ENCODE data around the gene GTF2IRD1. TPM values are rescaled to one million over a fixed set of nuclear protein-coding genes. Genes with fewer than 3 reads are reported as not detected.
A peak's percentile ranks its signal among the peaks of the same experiment; 100 is the strongest.

GTF2IRD1 gene
- total RNA-seq, 1 donor from 2014 or later: 0.67 TPM

DNA sequence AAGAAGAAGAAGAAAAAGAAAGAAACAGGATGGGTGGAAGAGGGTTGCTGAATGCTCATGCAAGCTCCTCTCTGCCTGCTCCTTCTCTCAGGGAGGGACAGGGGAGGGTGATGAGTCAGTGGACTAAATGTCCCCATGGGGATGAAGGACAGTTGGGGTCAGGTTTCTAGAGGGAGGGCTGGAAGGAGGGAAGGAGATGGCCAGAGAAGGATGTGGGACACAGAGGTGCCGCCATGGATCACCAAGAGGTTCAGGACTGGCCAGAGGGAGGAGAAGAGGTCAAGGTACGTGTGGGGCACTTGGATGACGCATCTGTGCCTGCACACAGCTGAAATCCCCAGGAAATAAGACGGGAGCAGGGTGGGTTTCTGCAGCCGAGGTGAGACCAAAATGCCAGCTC, 115.0 kb downstream of the GTF2IRD1 start:
- peaks cover 5% of the 10 kb centered on the region for H3K27me3 Mint-ChIP-seq
- no peaks in the 10 kb centered on the region for H3K36me3 Mint-ChIP-seq (ENCODE audit: low read depth)
- no peak for DNase-seq
- ChIA-PET CTCF (interaction anchor here (0.5 kb wide), 1 partner anchor 1445 kb away, joined by 3 read pairs; no protein-coding TSS in a partner anchor), POLR2A (no interaction called here)
- intact Hi-C loops (cut with micrococcal nuclease): loop anchor here (5.0 kb wide), 1 partner anchor 501 kb away; no protein-coding TSS in a partner anchor
- H3K4me3 Mint-ChIP-seq: no peak overlapping the region
- no peak for ATAC-seq (ENCODE audit: low read depth)
- no peaks in the 10 kb centered on the region for H3K9me3 Mint-ChIP-seq
- TF ChIP-seq, protein P1, sequence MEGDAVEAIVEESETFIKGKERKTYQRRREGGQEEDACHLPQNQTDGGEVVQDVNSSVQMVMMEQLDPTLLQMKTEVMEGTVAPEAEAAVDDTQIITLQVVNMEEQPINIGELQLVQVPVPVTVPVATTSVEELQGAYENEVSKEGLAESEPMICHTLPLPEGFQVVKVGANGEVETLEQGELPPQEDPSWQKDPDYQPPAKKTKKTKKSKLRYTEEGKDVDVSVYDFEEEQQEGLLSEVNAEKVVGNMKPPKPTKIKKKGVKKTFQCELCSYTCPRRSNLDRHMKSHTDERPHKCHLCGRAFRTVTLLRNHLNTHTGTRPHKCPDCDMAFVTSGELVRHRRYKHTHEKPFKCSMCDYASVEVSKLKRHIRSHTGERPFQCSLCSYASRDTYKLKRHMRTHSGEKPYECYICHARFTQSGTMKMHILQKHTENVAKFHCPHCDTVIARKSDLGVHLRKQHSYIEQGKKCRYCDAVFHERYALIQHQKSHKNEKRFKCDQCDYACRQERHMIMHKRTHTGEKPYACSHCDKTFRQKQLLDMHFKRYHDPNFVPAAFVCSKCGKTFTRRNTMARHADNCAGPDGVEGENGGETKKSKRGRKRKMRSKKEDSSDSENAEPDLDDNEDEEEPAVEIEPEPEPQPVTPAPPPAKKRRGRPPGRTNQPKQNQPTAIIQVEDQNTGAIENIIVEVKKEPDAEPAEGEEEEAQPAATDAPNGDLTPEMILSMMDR (IDR thresholded peaks at IDR 0.05): no peak
- H3K27ac Mint-ChIP-seq: no peak overlapping the region
- peaks cover 3% of the 10 kb centered on the region for H3K4me1 Mint-ChIP-seq

DNA sequence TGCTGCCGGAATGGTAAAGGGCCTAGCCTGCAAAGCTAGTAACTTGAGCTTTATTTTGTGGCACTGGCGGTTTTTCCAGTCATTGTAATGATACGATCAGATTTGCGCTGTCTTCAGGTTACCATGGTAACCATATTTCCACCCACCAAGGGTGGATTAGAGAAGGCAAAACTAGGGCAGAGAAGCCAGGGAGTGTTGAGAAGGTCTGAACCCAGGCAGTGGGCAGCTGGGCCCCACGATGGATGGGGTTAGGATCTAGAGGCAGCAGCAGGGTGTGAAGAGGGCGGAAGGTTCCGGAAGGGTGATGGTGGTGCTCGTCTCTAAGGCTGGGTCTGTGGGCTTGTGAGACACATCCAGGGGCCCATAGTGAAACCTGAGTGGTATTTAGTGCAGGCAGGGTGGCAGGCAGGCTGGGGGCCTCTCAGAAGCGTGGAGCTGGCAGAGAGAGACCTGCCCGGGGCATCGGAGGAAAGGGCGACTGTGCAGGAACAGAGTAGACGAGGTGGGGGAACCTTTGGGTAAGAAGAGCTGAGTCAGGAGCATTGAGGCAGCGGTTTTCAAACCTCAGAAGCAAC, 115.9 kb downstream of the GTF2IRD1 start:
- TF ChIP-seq, protein P1 (IDR thresholded peaks at IDR 0.05): no peak
- no peak overlapping the region for H3K27ac Mint-ChIP-seq
- POLR2A ChIA-PET: no interaction called here
- H3K4me3 Mint-ChIP-seq: no peak overlapping the region
- peaks cover 5% of the 10 kb centered on the region for H3K27me3 Mint-ChIP-seq
- no peaks in the 10 kb centered on the region for H3K9me3 Mint-ChIP-seq
- ATAC-seq (ENCODE audit: low read depth) (no peak), DNase-seq (no peak)
- CTCF ChIA-PET: interaction anchor here (0.5 to 0.9 kb wide), 3 partner anchors 35 to 1446 kb away, joined by 3 read pairs; no protein-coding TSS in a partner anchor
- peaks cover 3% of the 10 kb centered on the region for H3K4me1 Mint-ChIP-seq
- intact Hi-C loops (cut with micrococcal nuclease): loop anchor here (5.0 kb wide), 1 partner anchor 502 kb away; no protein-coding TSS in a partner anchor
- H3K36me3 Mint-ChIP-seq (ENCODE audit: low read depth): no peaks in the 10 kb centered on the region

DNA sequence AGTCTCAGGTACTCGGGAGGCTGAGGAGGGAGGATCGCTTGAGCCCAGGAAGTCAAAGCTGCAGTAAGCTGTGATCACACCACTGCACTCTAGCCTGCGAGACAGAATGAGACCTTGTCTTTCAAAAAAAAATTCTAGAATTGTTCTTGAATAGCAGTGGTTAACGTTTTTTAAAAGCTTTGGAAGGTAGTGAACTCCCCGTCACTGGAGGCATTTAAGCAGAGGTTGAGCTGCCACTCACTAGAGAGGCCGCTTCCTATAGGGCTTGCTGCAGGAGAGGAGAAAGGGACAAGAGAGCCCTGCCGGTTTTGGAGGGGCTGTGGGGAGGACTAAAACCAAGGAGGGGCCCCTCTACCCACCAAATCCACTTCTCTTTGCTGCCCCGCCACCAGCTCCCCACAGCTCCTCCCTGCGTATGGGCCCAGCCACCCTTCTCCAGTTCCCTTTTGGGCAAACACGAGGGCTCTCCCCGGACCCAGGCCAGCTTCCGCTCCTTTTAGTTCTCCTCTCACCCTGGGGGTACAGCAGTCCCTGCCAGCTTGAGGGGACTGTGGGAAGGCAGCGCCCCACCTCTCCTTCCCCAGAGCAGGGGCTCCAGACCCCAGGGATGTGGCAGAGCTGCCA, 116.9 kb downstream of the GTF2IRD1 start:
- intact Hi-C loops (cut with micrococcal nuclease): no loop called here
- CTCF ChIA-PET: interaction anchor here (0.9 kb wide), 1 partner anchor 153 kb away, joined by 3 read pairs; no protein-coding TSS in a partner anchor
- DNase-seq (no peak), ATAC-seq (ENCODE audit: low read depth) (no peak)
- peaks cover 5% of the 10 kb centered on the region for H3K27me3 Mint-ChIP-seq
- no peaks in the 10 kb centered on the region for H3K9me3 Mint-ChIP-seq
- TF ChIP-seq, protein P1 (IDR thresholded peaks at IDR 0.05): no peak
- POLR2A ChIA-PET: no interaction called here
- peaks cover 3% of the 10 kb centered on the region for H3K4me1 Mint-ChIP-seq
- no peak overlapping the region for H3K4me3 Mint-ChIP-seq
- H3K27ac Mint-ChIP-seq: no peak overlapping the region
- H3K36me3 Mint-ChIP-seq (ENCODE audit: low read depth): no peaks in the 10 kb centered on the region

DNA sequence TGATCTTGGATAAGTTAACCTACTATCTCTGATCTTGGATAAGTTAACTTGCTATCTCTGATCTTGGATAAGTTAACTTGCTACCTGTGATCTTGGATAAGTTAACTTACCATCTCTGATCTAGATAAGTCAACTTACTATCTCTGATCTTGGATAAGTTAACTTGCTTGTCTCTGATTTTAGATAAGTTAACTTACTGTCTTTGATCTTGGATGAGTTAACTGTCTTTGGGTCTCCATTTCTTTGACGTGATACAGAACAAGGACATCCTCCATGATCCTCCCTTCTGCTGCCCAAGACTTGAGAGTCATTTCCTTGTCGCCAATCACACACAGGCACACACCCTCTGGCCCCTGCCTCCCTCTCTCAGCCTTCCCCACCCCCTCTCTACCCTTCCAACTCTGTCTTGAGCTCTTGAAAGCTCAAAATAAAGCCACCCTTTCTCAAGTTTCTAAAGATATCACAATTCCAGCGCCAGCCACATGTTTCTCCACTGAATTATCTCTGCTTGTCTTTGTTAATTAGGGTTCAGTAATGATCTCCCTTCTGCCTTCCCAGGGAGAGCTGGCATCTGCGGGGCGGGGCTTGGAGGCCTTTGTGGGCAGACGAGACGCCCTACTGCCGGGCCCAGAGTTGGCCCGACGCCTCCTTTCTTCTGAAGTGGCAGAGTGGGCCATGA, 118.7 kb downstream of the GTF2IRD1 start:
- CTCF ChIA-PET: no interaction called here
- intact Hi-C loops (cut with micrococcal nuclease): no loop called here
- DNase-seq (no peak), ATAC-seq (ENCODE audit: low read depth) (no peak)
- Mint-ChIP-seq H3K4me3 (no peak overlapping the region), H3K36me3 (ENCODE audit: low read depth) (no peaks in the 10 kb centered on the region), H3K27ac (no peak overlapping the region), H3K4me1 (peaks cover 3% of the 10 kb centered on the region), H3K27me3 (peaks cover 2% of the 10 kb centered on the region), H3K9me3 (no peaks in the 10 kb centered on the region)
- TF ChIP-seq, protein P1 (IDR thresholded peaks at IDR 0.05): no peak
- POLR2A ChIA-PET: interaction anchor here (0.6 kb wide), 2 partner anchors 25 to 1573 kb away, joined by 3 to 4 read pairs; no protein-coding TSS in a partner anchor

DNA sequence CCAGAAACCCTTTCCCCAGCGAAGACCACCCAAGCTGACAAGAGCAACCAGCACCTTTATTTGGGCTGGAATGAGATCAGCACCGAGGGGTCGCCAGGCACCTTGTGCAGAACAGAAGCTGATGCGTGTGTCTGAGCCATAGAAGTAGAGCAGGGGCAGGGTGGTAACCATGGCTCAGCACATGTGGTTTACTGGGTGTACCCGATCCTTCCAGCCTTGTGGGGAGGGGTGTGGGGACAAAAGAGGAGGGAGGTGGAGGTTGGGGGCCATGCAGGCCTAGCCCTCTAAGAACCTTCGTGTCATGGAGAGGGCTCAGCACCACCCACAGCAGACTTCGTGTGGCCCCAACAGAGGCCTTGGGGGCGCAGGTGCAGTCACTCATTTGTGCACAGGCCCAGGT, 119.8 kb downstream of the GTF2IRD1 start:
- CTCF ChIA-PET: interaction anchor here (0.6 kb wide), 1 partner anchor 81 kb away, joined by 3 read pairs; no protein-coding TSS in a partner anchor
- Mint-ChIP-seq H3K27ac (peak overlapping the region; percentile 24), H3K4me3 (no peak overlapping the region), H3K4me1 (peaks cover 3% of the 10 kb centered on the region), H3K36me3 (ENCODE audit: low read depth) (no peaks in the 10 kb centered on the region), H3K27me3 (no peaks in the 10 kb centered on the region), H3K9me3 (no peaks in the 10 kb centered on the region)
- POLR2A ChIA-PET: no interaction called here
- DNase-seq (no peak), ATAC-seq (ENCODE audit: low read depth) (no peak)
- TF ChIP-seq, protein P1 (IDR thresholded peaks at IDR 0.05): no peak
- intact Hi-C loops (cut with micrococcal nuclease): no loop called here
